OCI-LY3 (cell line): ENCODE measurements around the gene SEBOX.
A peak's percentile ranks its signal among the peaks of the same experiment; 100 is the strongest.

Experiments used
- H2AFZ ChIP-seq: fragments of 200-600, 300-600 bp; shearing (Covaris generic); 2 replicates; pipeline ENCODE4 v1.6.0; 2014; ENCODE audit warnings: antibody characterized with exemption, low read depth, low read length
- H3K27ac ChIP-seq: fragments of 200-600, 300-600 bp; sonication (generic); 2 replicates; pipeline ENCODE4 v1.5.1; 2014; ENCODE audit warnings: mild to moderate bottlenecking, low read length, moderate library complexity, mixed read lengths
- H3K27me3 ChIP-seq: fragments of 200-600, 300-600 bp; sonication (generic); 2 replicates; pipeline ENCODE4 v1.6.1; 2014; ENCODE audit warnings: low read depth, low read length, mixed read lengths
- H3K36me3 ChIP-seq: fragments of 200-600, 300-600 bp; sonication (generic); replicated peaks from 2 replicates; pipeline ENCODE3; 2014; ENCODE audit warnings: low read depth, low read length, mixed read lengths
- H3K4me1 ChIP-seq: fragments of 300-600, 200-600 bp; sonication (generic); 2 replicates; pipeline ENCODE4 v1.6.1; 2014; ENCODE audit warnings: low read length, mixed read lengths
- H3K4me2 ChIP-seq: fragments of 200-600, 300-600 bp; sonication (generic); 2 replicates; pipeline ENCODE4 v1.6.1; 2014; ENCODE audit warnings: low read length, mixed read lengths
- H3K4me3 ChIP-seq: fragments of 300-600, 200-600 bp; sonication (generic); 2 replicates; pipeline ENCODE4 v1.5.1; 2014; ENCODE audit warnings: antibody characterized with exemption, mild to moderate bottlenecking, low read length, moderate library complexity
- H3K79me2 ChIP-seq: fragments of 300-600, 200-600 bp; shearing (Covaris generic); 2 replicates; pipeline ENCODE4 v1.6.1; 2014; ENCODE audit warnings: mild to moderate bottlenecking, low read length, mixed read lengths
- H3K9ac ChIP-seq: fragments of 300-600, 200-600 bp; shearing (Covaris generic); 2 replicates; pipeline ENCODE4 v1.6.0; 2014; ENCODE audit warnings: mild to moderate bottlenecking, low read length, moderate library complexity
- H3K9me3 ChIP-seq: fragments of 200-600, 300-600 bp; shearing (Covaris generic); 2 replicates; pipeline ENCODE4 v1.6.1; 2014; ENCODE audit warnings: low read length, mixed read lengths; ENCODE audit not compliant: insufficient read depth
- H4K20me1 ChIP-seq: fragments of 200-600, 300-600 bp; sonication (generic); 2 replicates; pipeline ENCODE4 v1.6.1; 2016; ENCODE audit warnings: low read length, mixed read lengths; ENCODE audit not compliant: insufficient read depth
- EZH2phosphoT487 ChIP-seq: fragments of 200-600 bp; shearing (Covaris generic); IDR thresholded peaks from 2 replicates; pipeline ENCODE4 v1.6.1; 2018; ENCODE audit warnings: antibody characterized with exemption, mixed run types, low read depth
- TF ChIP-seq, protein P1 (sequence below): fragments of 200-600, 300-600 bp; sonication (generic); IDR thresholded peaks from 2 replicates; pipeline ENCODE4 v1.5.1; 2014; ENCODE audit warnings: antibody characterized with exemption, low read length, low read depth

The SEBOX gene

DNA sequence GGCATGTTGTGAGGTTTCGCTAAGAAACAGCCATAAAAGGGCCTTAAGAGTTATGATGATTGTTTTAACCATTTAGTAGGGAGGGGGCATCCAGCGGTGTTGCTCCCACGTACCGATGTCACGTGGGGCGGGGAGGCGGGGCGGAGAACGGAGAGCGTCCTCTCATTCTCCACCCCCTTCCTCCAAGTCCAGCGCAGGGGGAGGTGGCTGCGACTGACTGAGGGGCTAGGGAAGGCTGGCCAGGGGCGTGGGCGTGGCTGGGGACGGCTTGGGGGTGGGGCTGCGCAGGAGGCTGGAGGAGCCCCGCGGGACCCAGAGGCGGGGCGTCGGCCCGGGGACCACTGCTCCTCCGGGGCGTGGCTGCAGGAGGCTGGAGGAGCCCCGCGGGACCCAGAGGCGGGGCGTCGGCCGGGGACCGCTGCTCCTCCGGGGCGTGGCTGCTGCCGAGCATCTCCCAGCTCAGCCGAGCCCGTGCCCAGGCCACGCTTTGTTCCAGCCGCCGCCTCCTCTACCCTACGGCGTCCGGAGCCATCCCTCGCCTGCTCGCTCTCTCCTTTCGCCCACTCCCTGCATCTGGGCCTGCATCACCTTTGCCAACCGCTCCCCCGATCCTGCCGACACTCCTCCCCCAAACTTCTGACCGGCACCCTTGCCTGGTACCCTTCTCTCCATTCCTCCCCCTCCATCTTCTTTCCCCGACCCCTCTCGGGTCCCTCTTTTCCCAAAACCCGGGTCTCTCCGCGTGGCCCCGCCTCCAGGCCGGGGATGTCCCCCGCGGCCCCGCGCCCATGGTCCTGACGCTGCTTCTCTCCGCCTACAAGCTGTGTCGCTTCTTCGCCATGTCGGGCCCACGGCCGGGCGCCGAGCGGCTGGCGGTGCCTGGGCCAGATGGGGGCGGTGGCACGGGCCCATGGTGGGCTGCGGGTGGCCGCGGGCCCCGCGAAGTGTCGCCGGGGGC lies 6.5 kb upstream of the SEBOX start, which contains the start of gene SARM1:
TSS of gene SARM1 (plus strand) at position 450 of the 958 bp plus-strand sequence. CDS start at position 789, 339 bp downstream.
- TF ChIP-seq, protein P1, sequence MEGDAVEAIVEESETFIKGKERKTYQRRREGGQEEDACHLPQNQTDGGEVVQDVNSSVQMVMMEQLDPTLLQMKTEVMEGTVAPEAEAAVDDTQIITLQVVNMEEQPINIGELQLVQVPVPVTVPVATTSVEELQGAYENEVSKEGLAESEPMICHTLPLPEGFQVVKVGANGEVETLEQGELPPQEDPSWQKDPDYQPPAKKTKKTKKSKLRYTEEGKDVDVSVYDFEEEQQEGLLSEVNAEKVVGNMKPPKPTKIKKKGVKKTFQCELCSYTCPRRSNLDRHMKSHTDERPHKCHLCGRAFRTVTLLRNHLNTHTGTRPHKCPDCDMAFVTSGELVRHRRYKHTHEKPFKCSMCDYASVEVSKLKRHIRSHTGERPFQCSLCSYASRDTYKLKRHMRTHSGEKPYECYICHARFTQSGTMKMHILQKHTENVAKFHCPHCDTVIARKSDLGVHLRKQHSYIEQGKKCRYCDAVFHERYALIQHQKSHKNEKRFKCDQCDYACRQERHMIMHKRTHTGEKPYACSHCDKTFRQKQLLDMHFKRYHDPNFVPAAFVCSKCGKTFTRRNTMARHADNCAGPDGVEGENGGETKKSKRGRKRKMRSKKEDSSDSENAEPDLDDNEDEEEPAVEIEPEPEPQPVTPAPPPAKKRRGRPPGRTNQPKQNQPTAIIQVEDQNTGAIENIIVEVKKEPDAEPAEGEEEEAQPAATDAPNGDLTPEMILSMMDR = no peak
- no peak for TF ChIP-seq EZH2phosphoT487
- Histone ChIP-seq H3K9me3 (no peaks in the 10 kb centered on the region), H3K4me3 (peak within 1 kb of the TSS; percentile 97), H3K4me2 (peak within 1 kb of the TSS; percentile 93), H3K36me3 (no peaks in the 10 kb centered on the region), H4K20me1 (peaks cover 12% of the 10 kb centered on the region; the same call in 1 of the 2 replicates), H3K9ac (peak within 1 kb of the TSS; percentile 85), H3K4me1 (peaks cover 16% of the 10 kb centered on the region), H3K79me2 (peaks cover 34% of the 10 kb centered on the region), H3K27ac (peak within 1 kb of the TSS; percentile 59), H3K27me3 (no peaks in the 10 kb centered on the region), H2AFZ (peak within 1 kb of the TSS; percentile 76; the same call in 1 of the 2 replicates)

DNA sequence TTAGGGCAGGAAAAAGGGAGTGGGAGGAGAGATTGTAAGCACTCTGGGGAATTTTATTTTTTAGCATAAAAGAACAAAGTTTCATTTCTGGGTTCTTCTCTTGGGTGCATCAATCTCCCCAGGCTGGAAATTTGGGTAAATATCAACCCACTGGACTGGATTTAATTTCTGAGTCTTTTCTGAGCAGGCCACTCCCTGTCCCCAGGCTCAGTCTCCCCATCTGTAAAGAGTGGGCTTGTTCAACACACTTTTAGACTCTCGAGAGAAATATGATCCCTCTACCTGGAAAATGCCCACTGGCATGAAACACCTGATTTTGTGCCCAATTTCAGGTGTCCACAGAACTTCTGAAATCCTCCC lies 5.7 kb upstream of the SEBOX start:
- no peak for TF ChIP-seq EZH2phosphoT487
- TF ChIP-seq, protein P1 = no peak
- peak overlapping the region; percentile 97 for H3K4me3 ChIP-seq
- H2AFZ ChIP-seq = peak overlapping the region; percentile 48; the same call in 1 of the 2 replicates
- peaks cover 31% of the 10 kb centered on the region for H3K79me2 ChIP-seq
- peaks cover 12% of the 10 kb centered on the region; the same call in 1 of the 2 replicates for H4K20me1 ChIP-seq
- no peaks in the 10 kb centered on the region for H3K36me3 ChIP-seq
- H3K9me3 ChIP-seq = no peaks in the 10 kb centered on the region
- peak overlapping the region; percentile 36 for H3K27ac ChIP-seq
- peak overlapping the region; percentile 72 for H3K4me2 ChIP-seq
- H3K4me1 ChIP-seq = peaks cover 16% of the 10 kb centered on the region
- H3K9ac ChIP-seq = peak overlapping the region; percentile 51
- H3K27me3 ChIP-seq = no peaks in the 10 kb centered on the region

DNA sequence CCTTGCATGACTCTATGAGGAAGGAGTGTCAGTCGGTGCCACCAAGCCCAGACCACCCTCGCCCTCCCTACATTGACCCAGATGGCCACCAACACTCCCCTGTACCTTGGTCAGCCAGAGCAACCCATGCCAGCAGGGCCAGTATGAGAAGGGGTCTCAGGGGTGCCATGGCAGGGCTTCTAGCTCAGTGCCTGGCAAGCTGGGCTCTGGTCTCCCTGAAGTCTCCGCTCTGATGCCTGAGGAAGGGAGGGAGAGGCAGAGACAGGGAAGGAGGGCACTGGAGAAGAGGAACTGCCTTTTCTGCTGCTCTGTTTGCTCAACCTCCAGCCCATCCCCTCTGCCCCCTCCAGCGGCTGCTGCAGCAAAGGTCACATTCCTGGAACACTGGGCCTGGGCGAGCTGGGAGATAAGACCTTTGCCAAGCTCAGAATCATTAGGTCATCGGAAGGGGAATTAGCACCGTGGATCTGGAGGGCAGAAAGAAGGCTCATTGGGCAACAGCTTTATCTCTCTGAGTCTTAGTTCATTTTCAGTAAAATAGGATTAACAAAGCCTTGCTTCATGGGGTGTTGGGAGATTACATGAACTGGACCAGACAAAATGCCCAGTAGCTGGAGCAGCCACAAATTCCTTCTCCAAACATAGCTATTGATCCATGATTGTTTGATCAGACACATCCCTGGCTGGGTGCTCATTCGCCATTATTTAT lies 5.2 kb upstream of the SEBOX start, which contains the start of gene VTN:
TSS of gene VTN (minus strand) at position 273 of the 709 bp plus-strand sequence. CDS start at position 169, 104 bp downstream.
- TF ChIP-seq, protein P1 = no peak
- no peak for TF ChIP-seq EZH2phosphoT487
- H3K27ac ChIP-seq = peak within 1 kb of the TSS; percentile 36
- peak within 1 kb of the TSS; percentile 48; the same call in 1 of the 2 replicates for H2AFZ ChIP-seq
- peak within 1 kb of the TSS; percentile 97 for H3K4me3 ChIP-seq
- H3K9ac ChIP-seq = peak within 1 kb of the TSS; percentile 51
- peaks cover 16% of the 10 kb centered on the region for H3K4me1 ChIP-seq
- H3K4me2 ChIP-seq = peak within 1 kb of the TSS; percentile 72
- peaks cover 31% of the 10 kb centered on the region for H3K79me2 ChIP-seq
- H4K20me1 ChIP-seq = peaks cover 12% of the 10 kb centered on the region; the same call in 1 of the 2 replicates
- H3K27me3 ChIP-seq = no peaks in the 10 kb centered on the region
- no peaks in the 10 kb centered on the region for H3K9me3 ChIP-seq
- H3K36me3 ChIP-seq = no peaks in the 10 kb centered on the region

DNA sequence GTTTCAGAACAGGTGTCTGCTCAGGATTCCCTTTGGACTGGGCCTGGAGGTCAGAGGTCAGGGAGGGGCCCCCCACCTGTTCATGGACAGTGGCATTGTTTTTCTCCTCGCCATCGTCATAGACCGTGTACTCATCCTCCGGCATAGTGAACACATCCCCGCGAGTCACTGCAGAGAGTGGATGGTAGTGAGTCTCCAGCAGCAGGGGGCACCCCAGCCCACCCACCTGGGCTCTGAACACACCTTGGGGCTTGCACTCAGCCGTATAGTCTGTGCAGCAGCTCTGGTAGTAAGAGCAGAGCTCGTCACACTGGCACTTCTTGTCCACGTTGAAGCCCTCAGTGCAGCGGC lies 4.7 kb upstream of the SEBOX start:
- H3K79me2 ChIP-seq = peaks cover 28% of the 10 kb centered on the region
- peaks cover 16% of the 10 kb centered on the region for H3K4me1 ChIP-seq
- H3K4me2 ChIP-seq = no peak overlapping the region
- H4K20me1 ChIP-seq = peaks cover 12% of the 10 kb centered on the region; the same call in 1 of the 2 replicates
- no peaks in the 10 kb centered on the region for H3K36me3 ChIP-seq
- H3K27ac ChIP-seq = no peak overlapping the region
- no peak overlapping the region for H3K4me3 ChIP-seq
- H3K9ac ChIP-seq = no peak overlapping the region
- H3K27me3 ChIP-seq = no peaks in the 10 kb centered on the region
- H3K9me3 ChIP-seq = no peaks in the 10 kb centered on the region
- no peak overlapping the region for H2AFZ ChIP-seq
- TF ChIP-seq, protein P1 = no peak
- no peak for TF ChIP-seq EZH2phosphoT487
